GM19438 (cell line): ENCODE results near the gene AKAP6.

Experiments
- ATAC-seq: cut with Tn5 transposase; IDR thresholded peaks from one replicate; pipeline ENCODE4 v1.9.1; 2021; ENCODE audit warnings: low read depth; ENCODE audit not compliant: unreplicated experiment

AKAP6 gene

GRCh38 chr14:32601906-32602305, 272.8 kb downstream of the AKAP6 start:
- ATAC-seq = no peak

GRCh38 chr14:32602699-32603098, 273.6 kb downstream of the AKAP6 start:
- ATAC-seq = no peak

DNA sequence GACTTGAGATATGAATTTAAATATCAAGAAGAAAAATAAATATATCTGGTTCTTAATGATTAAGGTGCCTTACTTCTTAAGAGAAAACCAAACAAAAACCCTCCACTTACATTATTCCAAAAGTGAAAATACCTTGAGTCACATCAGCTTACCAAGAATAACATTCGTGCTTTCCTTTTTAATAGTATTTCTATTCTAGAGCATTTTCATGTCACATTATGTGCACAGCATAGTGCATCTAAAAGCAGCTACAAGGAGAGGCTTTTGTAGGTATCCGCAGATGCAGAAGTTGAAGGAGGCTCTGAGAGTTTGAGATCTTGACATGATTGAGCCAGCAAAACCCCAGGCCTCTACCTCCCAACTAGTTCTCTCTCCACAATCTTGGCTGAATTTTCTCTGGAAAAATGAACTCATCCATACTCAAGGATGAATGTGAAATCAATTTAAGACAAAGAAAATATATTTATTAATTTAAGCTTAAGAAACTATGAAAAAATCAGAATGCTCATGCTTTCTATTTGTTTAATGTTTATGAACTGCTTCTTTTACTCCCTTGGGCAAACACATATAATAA, 275.0 kb downstream of the AKAP6 start:
- no peak for ATAC-seq

GRCh38 chr14:32606301-32606700, 277.2 kb downstream of the AKAP6 start:
- no peak for ATAC-seq

- no peak for ATAC-seq
Measured at GRCh38 chr14:32607399-32607798, 278.3 kb downstream of the AKAP6 start.

DNA sequence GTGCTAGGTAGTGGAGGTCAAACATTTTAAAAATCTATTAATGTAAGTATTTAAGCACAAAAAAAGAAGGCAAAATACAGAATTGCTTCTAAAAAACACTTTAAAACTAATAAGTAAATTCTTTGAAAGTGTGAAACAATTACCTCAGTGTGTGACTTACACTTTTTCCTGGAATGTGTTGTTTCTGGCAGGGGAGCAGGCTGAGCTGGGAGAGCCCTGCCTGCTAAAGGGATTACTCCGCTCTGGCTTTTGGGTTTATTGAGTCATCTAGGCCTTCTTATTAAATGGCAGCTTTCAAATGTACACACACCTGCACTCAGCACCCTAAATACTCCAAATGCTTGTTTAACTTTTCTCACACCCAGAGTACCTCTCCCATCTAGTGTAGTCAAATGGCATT, 279.8 kb downstream of the AKAP6 start:
- ATAC-seq = no peak

DNA sequence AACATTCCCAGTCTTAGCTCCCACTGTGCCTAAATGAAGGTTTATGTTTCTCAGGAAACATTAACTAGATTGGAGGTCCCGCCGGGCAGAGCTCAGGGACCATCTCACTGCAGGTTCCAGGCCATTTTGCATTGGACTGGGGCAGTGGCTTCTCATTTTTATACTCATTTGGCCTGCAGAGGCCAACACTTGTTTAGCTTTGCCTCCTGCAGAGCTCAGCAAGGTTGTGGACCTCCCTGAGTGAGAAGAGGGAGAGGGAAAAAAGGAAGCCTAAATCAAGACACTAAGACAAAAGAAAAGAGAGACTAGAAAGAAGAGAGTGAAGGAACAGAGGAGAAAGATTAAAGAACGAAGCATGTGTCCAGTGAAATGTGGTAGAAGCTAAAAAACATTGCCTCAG, 280.3 kb downstream of the AKAP6 start:
- no peak for ATAC-seq

DNA sequence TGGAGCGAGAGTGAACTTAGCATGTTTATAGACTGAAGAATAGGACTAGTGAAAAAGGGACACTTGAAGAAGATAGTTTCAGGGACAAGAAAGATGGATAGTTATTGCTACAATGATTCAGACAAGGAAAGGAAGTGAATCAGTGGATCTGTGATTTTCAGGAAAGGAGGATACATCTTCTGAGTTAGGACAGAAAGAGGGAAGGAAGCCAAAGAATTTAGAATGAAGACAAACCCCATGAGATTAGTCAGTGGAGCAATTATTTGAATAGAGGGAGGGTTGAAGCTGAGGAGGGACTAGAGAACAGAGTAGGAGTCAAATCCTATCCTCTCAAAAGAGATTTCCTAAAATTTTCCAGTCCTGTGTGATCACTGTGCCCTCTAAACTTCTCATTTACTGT, 282.7 kb downstream of the AKAP6 start:
- ATAC-seq = no peak

DNA sequence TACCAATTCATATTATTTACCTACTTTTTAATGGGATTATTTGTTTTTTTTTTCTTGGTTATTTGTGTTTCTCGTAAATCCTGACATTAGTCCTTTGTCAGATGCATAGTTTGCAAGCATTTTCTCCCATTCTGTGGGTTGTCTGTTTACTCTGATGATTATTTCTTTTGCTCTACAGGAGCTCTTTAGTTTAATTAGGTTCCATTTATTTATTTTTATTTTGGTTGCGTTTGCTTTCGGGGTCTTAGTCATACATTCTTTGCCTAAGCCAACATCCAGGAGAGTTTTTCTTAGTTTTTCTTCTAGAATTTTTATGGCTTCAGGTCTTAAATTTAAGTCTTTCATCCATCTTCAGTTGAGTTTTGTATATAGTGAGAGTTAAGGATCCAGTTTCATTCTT, 289.9 kb downstream of the AKAP6 start:
- no peak for ATAC-seq

DNA sequence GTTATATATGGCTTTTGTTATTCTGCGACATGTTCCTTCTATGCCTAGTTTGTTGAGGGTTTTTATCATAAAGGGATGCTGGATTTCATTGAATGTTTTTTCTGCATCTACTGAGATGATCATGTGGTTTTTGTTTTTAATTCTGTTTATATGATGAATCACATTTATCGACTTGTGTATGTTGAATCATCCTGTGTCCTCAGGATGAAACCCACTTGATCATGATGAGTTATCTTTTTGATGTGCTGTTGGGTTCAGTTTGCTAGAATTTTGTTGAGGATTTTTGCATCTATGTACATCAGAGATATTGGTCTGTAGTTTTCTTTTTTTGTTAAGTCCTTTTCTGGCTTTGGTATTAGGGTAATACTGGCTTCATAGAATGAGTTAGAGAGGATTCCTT, 291.2 kb downstream of the AKAP6 start:
- no peak for ATAC-seq

- ATAC-seq = no peak
Measured at GRCh38 chr14:32620724-32621123, 291.6 kb downstream of the AKAP6 start.

DNA sequence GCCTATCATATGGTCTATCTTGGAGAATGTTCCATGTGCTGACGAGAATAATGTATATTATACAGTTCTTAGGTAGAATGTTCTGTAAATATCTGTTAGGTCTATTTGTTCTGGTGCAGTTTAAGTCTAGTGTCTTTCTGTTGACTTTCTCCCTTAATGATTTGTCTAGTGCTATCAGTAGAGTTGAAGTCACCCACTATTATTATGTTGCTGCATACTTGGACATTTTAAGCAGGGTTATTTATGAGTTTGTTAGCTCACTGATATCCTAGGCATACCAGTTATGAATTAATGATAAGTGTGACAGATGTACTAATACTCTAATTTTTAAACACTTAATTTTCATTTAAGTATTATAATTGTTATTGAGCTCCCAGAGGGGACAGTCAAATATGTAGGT, 292.5 kb downstream of the AKAP6 start:
- no peak for ATAC-seq

DNA sequence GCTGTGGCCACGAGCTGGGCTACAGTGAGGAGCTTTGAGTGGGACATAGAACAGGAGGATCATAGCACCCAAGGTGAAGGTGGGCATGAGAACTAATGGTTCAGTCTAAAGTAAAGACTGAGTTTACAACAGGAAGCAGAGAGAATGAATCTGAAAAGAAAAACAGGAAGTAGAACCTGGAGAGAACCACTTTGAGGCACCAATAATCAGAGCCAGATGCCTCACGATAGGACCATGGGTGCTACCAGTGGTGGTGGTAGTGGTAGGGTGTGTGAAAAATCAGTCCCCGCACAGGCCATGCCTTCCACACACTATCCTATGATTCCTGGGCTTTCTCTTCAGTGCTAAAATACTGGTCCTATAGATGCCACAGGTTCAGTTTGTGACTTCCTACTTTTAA, 293.6 kb downstream of the AKAP6 start:
- ATAC-seq = peak; percentile 64

- ATAC-seq = no peak
Measured at GRCh38 chr14:32623300-32624093, 294.4 kb downstream of the AKAP6 start.

DNA sequence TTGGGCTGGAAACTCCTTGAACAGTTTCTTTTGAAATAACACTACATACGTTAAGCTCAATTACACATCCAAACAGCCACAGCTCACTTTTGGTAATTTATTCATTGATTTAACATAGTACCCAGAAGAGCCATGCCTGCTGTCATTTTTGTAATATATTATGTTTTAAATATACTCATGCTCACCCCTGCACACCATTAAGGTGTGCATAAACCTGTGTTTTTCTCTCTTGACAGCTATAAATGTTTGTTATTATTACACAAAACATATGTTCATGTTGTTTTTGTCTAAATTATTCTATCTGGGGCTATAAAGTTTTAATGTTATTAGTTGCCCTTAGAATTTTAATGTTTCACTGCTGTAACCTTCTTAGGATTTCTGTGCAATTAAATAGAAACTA, 296.1 kb downstream of the AKAP6 start:
- no peak for ATAC-seq

- no peak for ATAC-seq
Measured at GRCh38 chr14:32627545-32628298, 298.6 kb downstream of the AKAP6 start.

DNA sequence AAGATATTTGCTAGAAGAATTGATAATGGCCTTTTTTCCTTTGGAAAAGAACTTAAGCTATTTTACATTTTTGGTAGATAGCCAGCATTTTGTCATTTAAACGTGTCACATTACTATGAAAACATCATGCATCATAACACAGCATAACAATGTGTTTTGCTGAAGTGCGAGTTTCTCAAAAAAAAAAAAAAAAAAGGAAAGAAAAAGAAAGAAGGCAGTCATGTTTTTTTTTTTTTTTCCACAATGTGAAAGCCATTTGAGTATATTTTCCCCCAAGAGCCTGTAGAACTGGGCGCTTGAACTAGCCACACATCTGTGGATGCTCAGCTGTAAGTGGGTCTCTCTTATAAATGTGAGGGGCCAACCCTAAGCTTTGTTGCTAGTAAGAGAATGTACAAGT, 300.1 kb downstream of the AKAP6 start:
- no peak for ATAC-seq

GRCh38 chr14:32630701-32631100, 301.6 kb downstream of the AKAP6 start:
- no peak for ATAC-seq

DNA sequence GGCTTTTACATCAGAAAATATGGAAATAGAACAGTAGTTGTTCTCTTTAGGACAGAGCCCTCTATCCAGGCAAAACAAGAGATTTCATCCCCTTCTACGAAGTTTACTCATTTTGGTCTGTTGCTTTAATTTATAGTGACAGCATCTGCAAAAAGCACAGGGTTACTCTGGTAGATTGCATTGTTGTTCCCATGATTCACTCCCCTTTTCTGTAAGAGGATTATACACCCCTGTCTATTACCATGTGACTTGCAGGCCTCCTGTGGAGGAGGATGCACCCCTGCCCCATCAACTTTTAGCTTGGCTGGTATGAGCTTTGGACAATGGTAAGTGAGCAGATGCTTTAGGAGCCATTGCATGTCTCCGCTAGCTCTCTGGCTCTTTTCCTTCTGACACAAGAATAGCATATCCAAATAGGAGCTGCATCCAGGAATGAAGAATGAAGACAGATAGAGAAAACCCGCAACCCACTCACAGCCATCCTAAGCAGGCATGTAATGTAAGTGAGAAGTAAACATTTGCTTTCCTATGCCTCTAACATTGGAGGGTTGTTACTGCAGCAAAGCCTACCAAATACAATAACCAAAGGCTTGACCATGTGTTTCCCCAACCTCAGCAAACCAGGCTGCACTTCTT, 304.2 kb downstream of the AKAP6 start:
- ATAC-seq = no peak

GRCh38 chr14:32633930-32634329, 304.8 kb downstream of the AKAP6 start:
- ATAC-seq = no peak

DNA sequence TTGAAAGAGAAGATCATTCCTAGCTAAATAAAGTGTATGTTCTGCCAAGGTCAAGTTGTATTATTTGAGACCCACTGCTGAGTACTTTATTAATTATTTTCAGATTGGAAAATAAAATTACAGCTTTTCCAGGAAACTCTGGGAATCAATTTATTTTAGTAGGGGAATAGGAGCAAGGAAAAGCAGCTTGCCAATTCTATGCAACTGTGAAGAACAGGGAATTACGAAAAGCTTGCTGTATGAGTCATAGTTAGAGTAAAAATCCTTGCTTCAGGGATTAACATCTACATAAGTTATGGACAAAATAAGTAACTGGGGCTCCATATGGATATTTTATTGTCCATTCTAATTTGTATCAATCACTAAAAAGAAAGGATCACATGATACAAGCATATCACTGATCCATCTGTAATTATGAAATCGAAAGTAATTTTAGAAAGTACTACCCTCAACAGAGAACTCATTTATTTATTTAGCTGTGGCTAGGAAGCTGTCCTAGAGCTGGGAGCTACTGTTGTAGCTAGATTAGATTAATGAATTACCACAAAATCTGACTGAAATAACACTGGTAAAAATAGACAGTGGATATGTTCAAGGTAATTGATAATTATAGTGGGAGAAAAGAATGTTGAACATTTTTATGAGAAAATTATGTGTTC, 306.1 kb downstream of the AKAP6 start:
- ATAC-seq = peak; percentile 70
